Smooth muscle cell (in vitro differentiated cells): Measurements from ENCODE around the gene GALNT12. TPM values are rescaled to one million over a fixed set of nuclear protein-coding genes. Genes with fewer than 3 reads are reported as not detected.

ENCODE experiments used
- DNase-seq: peaks from one replicate; lab custom pipeline; 2025; ENCODE audit not compliant: unreplicated experiment; lab: John Stamatoyannopoulos, UW
- H2AFZ ChIP-seq: fragments of 200-600 bp; sonication (generic); 2 replicates; pipeline ENCODE4 v1.6.0; 2016; ENCODE audit warnings: antibody characterized with exemption, low read depth, mild to moderate bottlenecking
- H3F3A ChIP-seq: fragments of 200-600 bp; sonication (generic); 2 replicates; pipeline ENCODE4 v1.6.0; 2017; ENCODE audit warnings: antibody characterized with exemption, low read depth
- H3K27ac ChIP-seq: fragments of 200-600 bp; sonication (generic); 2 replicates; pipeline ENCODE4 v1.5.1; 2016; ENCODE audit warnings: low read depth, mild to moderate bottlenecking
- H3K27me3 ChIP-seq: fragments of 200-600 bp; sonication (generic); 2 replicates; pipeline ENCODE4 v1.6.1; 2016; ENCODE audit warnings: low read depth, mild to moderate bottlenecking
- H3K36me3 ChIP-seq: fragments of 200-600 bp; sonication (generic); 2 replicates; pipeline ENCODE4 v1.5.1; 2016; ENCODE audit warnings: low read depth
- H3K4me1 ChIP-seq: fragments of 200-600 bp; sonication (generic); 2 replicates; pipeline ENCODE4 v1.5.1; 2016; ENCODE audit warnings: low read depth
- H3K4me2 ChIP-seq: fragments of 200-600 bp; sonication (generic); 2 replicates; pipeline ENCODE4 v1.6.0; 2016; ENCODE audit warnings: mild to moderate bottlenecking
- H3K4me3 ChIP-seq: fragments of 200-600 bp; sonication (generic); 2 replicates; pipeline ENCODE4 v1.5.1; 2016; ENCODE audit warnings: mild to moderate bottlenecking
- H3K79me2 ChIP-seq: fragments of 200-600 bp; sonication (generic); 2 replicates; pipeline ENCODE4 v1.6.0; 2016; ENCODE audit warnings: low read depth, mild to moderate bottlenecking
- H3K9ac ChIP-seq: fragments of 200-600 bp; sonication (generic); 2 replicates; pipeline ENCODE4 v1.6.0; 2016; ENCODE audit warnings: low read depth
- H3K9me3 ChIP-seq: fragments of 200-600 bp; sonication (generic); replicated peaks from 2 replicates; pipeline ENCODE4 v1.5.1; 2016; ENCODE audit warnings: low read depth
- H4K20me1 ChIP-seq: fragments of 200-600 bp; sonication (generic); 2 replicates; pipeline ENCODE4 v1.6.0; 2016; ENCODE audit warnings: low read depth
- CTCF ChIP-seq: fragments of 200-600 bp; sonication (generic); IDR thresholded peaks from 2 replicates; pipeline ENCODE4 v1.5.1; 2017; ENCODE audit warnings: borderline replicate concordance, mild to moderate bottlenecking, antibody characterized with exemption; ENCODE audit not compliant: insufficient read depth, poor library complexity, severe bottlenecking
- whole genome bisulfite sequencing: methylation state at CpG from one replicate; pipeline ENCODE4 v1.1.7; 2016; ENCODE audit warnings: low lambda C conversion rate; 5-methylcytosine and 5-hydroxymethylcytosine counted together
- polyA plus RNA-seq: library from polyadenylated mRNA; unstranded; fragments of >200 nt; fragmentation: Nextera tagmentation; extraction: Ambion mirVana; gene quantifications from 2 replicates; pipeline ENCODE4 v1.2.1, GENCODE V29; 2016
- total RNA-seq: library from RNA; depleted of rRNA; stranded (reverse); fragments of >200 nt; gene quantifications from 2 replicates; pipeline ENCODE4 v1.2.3, GENCODE V29; 2014

Gene GALNT12
- total and polyA plus RNA-seq, 2 experiments from 2014 or later = 1.7 to 4.0 TPM

DNA sequence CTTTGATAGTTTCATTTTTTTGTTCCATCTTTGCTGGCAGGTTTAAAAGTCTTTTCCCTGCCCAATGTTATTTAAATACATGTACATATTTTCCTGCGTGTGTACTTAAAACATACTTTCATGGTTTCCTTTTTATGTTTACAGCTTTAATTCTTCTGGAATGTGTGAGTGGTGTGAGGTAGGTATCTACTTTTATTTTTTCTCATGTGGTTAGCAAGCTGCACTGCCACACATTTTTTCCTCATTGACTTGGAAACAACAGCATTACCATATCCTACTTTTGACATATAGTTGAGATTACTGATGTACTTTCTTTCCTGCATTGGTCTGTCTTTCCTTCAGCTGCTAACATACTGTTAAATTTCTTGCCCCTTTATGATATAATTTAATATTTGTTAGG, 84.8 kb downstream of the GALNT12 start:
- Histone ChIP-seq H3K9me3 (no peaks in the 10 kb centered on the region), H3F3A (peaks cover 10% of the 10 kb centered on the region), H3K4me2 (peak overlapping the region; percentile 55), H3K27ac (peak overlapping the region; percentile 59), H2AFZ (no peak overlapping the region), H3K4me3 (no peak overlapping the region), H3K9ac (no peak overlapping the region), H3K36me3 (peaks cover 3% of the 10 kb centered on the region), H4K20me1 (no peaks in the 10 kb centered on the region), H3K27me3 (no peaks in the 10 kb centered on the region), H3K4me1 (peaks cover 12% of the 10 kb centered on the region), H3K79me2 (no peaks in the 10 kb centered on the region)
- no peak for DNase-seq
- 26% methylated on average over 1 of the region's 1 CpG for WGBS
- no peak for TF ChIP-seq CTCF

- no peak overlapping the region for H2AFZ ChIP-seq
- no peaks in the 10 kb centered on the region for H3K9me3 ChIP-seq
- H3K4me1 ChIP-seq = peaks cover 8% of the 10 kb centered on the region
- no peaks in the 10 kb centered on the region for H4K20me1 ChIP-seq
- H3K36me3 ChIP-seq = peaks cover 5% of the 10 kb centered on the region
- no peaks in the 10 kb centered on the region for H3K79me2 ChIP-seq
- no peak overlapping the region for H3K9ac ChIP-seq
- 72% methylated on average over 4 of the region's 4 CpGs for WGBS
- H3K4me3 ChIP-seq = no peak overlapping the region
- peak overlapping the region; percentile 59 for H3K27ac ChIP-seq
- no peaks in the 10 kb centered on the region for H3K27me3 ChIP-seq
- peaks cover 10% of the 10 kb centered on the region for H3F3A ChIP-seq
- peak overlapping the region; percentile 55 for H3K4me2 ChIP-seq
- DNase-seq = no peak
- TF ChIP-seq CTCF = no peak
Observed at GRCh38 chr9:98892690-98893089, 85.2 kb downstream of the GALNT12 start.

- Histone ChIP-seq H3F3A (peaks cover 15% of the 10 kb centered on the region), H4K20me1 (no peaks in the 10 kb centered on the region), H3K79me2 (no peaks in the 10 kb centered on the region), H3K4me2 (no peak overlapping the region), H2AFZ (no peak overlapping the region), H3K4me3 (no peak overlapping the region), H3K36me3 (peaks cover 5% of the 10 kb centered on the region), H3K27me3 (no peaks in the 10 kb centered on the region), H3K27ac (no peak overlapping the region), H3K4me1 (peaks cover 4% of the 10 kb centered on the region), H3K9ac (no peak overlapping the region), H3K9me3 (no peaks in the 10 kb centered on the region)
- 89% methylated on average over 3 of the region's 3 CpGs for WGBS
- no peak for TF ChIP-seq CTCF
- DNase-seq = no peak
Observed at GRCh38 chr9:98894171-98894570, 86.7 kb downstream of the GALNT12 start.

GRCh38 chr9:98894761-98895160, 87.3 kb downstream of the GALNT12 start:
- WGBS = 92% methylated on average over 3 of the region's 3 CpGs
- TF ChIP-seq CTCF = no peak
- H3K27ac ChIP-seq = no peak overlapping the region

More at GRCh38 chr9:98894761-98895160, 87.3 kb downstream of the GALNT12 start:
- Histone ChIP-seq H3K27me3 (no peaks in the 10 kb centered on the region), H3K4me3 (no peak overlapping the region), H2AFZ (no peak overlapping the region), H3K4me2 (no peak overlapping the region), H3K79me2 (no peaks in the 10 kb centered on the region), H3K36me3 (peaks cover 5% of the 10 kb centered on the region), H4K20me1 (no peaks in the 10 kb centered on the region), H3K9me3 (no peaks in the 10 kb centered on the region), H3K9ac (no peak overlapping the region), H3F3A (peaks cover 18% of the 10 kb centered on the region), H3K4me1 (peaks cover 4% of the 10 kb centered on the region)
- DNase-seq = no peak
